H1 (cell line): ENCODE measurements around the gene PALD1. TPM values are rescaled to one million over a fixed set of nuclear protein-coding genes. Genes with fewer than 3 reads are reported as not detected.

Source experiments
- CTCF ChIA-PET: fragments of 300-600 bp; sonication (Branson Sonifier 250); formaldehyde crosslinking; loops from one replicate; lab custom pipeline; 2021; ENCODE audit not compliant: partially characterized antibody; lab: Charles Lee
- POLR2A ChIA-PET: fragments of 300-600 bp; sonication (Branson Sonifier 250); formaldehyde crosslinking; loops from one replicate; lab custom pipeline; 2021; ENCODE audit warnings: inconsistent platforms; ENCODE audit not compliant: partially characterized antibody; lab: Charles Lee
- DNase-seq, 2 experiments: peaks; one replicate each; pipeline versions ENCODE4 v3.0.0 to v3.0.0-alpha.2; 2010 to 2022; ENCODE audit warnings: low spot score in 2 of 2, low read depth in 1 of 2, mixed read lengths in 1 of 2
- FAIRE-seq: peaks from 2 replicates; lab custom pipeline; 2011; peaks lifted over from hg19 to GRCh38; lab: Jason Lieb, UNC
- H2AFZ ChIP-seq: 2 replicates; pipeline ENCODE4 v1.8.1; 2012; ENCODE audit warnings: low read length, inconsistent platforms
- H2AK5ac ChIP-seq: 2 replicates; pipeline ENCODE4 v1.6.1; 2013; ENCODE audit warnings: low read depth, low read length
- H2BK120ac ChIP-seq: replicated peaks from 2 replicates; pipeline ENCODE3; 2013; ENCODE audit warnings: low read depth, low read length, inconsistent platforms
- H2BK12ac ChIP-seq: 2 replicates; pipeline ENCODE4 v1.6.1; 2013; ENCODE audit warnings: low read depth, low read length
- H2BK15ac ChIP-seq: 2 replicates; pipeline ENCODE4 v1.6.1; 2013; ENCODE audit warnings: low read length
- H2BK20ac ChIP-seq: 2 replicates; pipeline ENCODE4 v1.6.1; 2013; ENCODE audit warnings: low read length
- H2BK5ac ChIP-seq: 2 replicates; pipeline ENCODE4 v1.6.1; 2013; ENCODE audit warnings: low read depth, low read length
- H3K14ac ChIP-seq: 2 replicates; pipeline ENCODE4 v1.6.1; 2013; ENCODE audit warnings: inconsistent platforms; ENCODE audit not compliant: insufficient read length
- H3K18ac ChIP-seq: 2 replicates; pipeline ENCODE4 v1.6.1; 2013; ENCODE audit warnings: low read length; ENCODE audit errors: extremely low read depth
- H3K23ac ChIP-seq: 2 replicates; pipeline ENCODE4 v1.6.1; 2013; ENCODE audit warnings: inconsistent platforms; ENCODE audit not compliant: insufficient read length
- H3K23me2 ChIP-seq: 2 replicates; pipeline ENCODE4 v1.6.1; 2013; ENCODE audit warnings: low read depth, low read length
- H3K27ac ChIP-seq: 2 replicates; pipeline ENCODE4 v1.6.1; 2011; ENCODE audit warnings: low read depth, low read length, inconsistent platforms
- H3K27me3 ChIP-seq, 4 experiments: replicated peaks in 1 of 4; 1 replicate in 1 of 4; 2 replicates in 3 of 4; pipeline versions ENCODE4 v1.6.1 to v1.8.1; 2011 to 2013; ENCODE audit warnings: low read length in 3 of 4, mild to moderate bottlenecking in 3 of 4, inconsistent platforms in 2 of 4, mixed read lengths in 2 of 4, moderate library complexity in 1 of 4; ENCODE audit not compliant: control insufficient read depth in 3 of 4, insufficient read depth in 3 of 4; ENCODE audit errors: extremely low read depth in 1 of 4
- H3K36me3 ChIP-seq, 4 experiments: 2 replicates each; pipeline versions ENCODE4 v1.6.1 to v1.8.1; 2011 to 2013; ENCODE audit warnings: mild to moderate bottlenecking in 4 of 4, low read length in 3 of 4, moderate library complexity in 2 of 4, control low read depth in 1 of 4, inconsistent platforms in 1 of 4; ENCODE audit not compliant: insufficient read depth in 4 of 4, control insufficient read depth in 2 of 4
- H3K4ac ChIP-seq: replicated peaks from 2 replicates; pipeline ENCODE3; 2013; ENCODE audit warnings: low read length, low read depth, mixed read lengths, inconsistent platforms; ENCODE audit not compliant: insufficient read length
- H3K4me1 ChIP-seq, 4 experiments: replicated peaks in 1 of 4; 1 replicate in 1 of 4; 2 replicates in 3 of 4; pipeline versions ENCODE4 v1.6.1 to v1.8.1; 2011 to 2013; ENCODE audit warnings: low read length in 3 of 4, inconsistent platforms in 2 of 4, mixed read lengths in 1 of 4; ENCODE audit not compliant: insufficient read depth in 4 of 4, control insufficient read depth in 3 of 4
- H3K4me2 ChIP-seq, 2 experiments: 2 replicates each; pipeline versions ENCODE4 v1.6.1 to v1.8.1; 2011 to 2013; ENCODE audit warnings: low read depth in 2 of 2, low read length in 2 of 2, control low read depth in 1 of 2, inconsistent platforms in 1 of 2, mild to moderate bottlenecking in 1 of 2; ENCODE audit not compliant: insufficient read depth in 1 of 2
- H3K4me3 ChIP-seq, 4 experiments: fragments of 200-600, 300-600 bp in 1 of 4; sonication (generic), shearing (Covaris generic), sonication (Bioruptor Twin) in 1 of 4; 2 replicates each; pipeline versions ENCODE4 v1.5.1 to v1.8.1; 2011 to 2016; ENCODE audit warnings: low read length in 4 of 4, low read depth in 3 of 4, control low read depth in 2 of 4, inconsistent platforms in 2 of 4, mild to moderate bottlenecking in 2 of 4, mixed read lengths in 1 of 4, moderate library complexity in 1 of 4; ENCODE audit not compliant: insufficient read depth in 2 of 4; ENCODE audit errors: extremely low read depth in 1 of 4
- H3K56ac ChIP-seq: replicated peaks from 2 replicates; pipeline ENCODE3; 2013; ENCODE audit warnings: low read depth, mild to moderate bottlenecking, mixed read lengths, low read length, inconsistent platforms; ENCODE audit not compliant: insufficient read length
- H3K79me1 ChIP-seq: 2 replicates; pipeline ENCODE4 v1.6.1; 2013; ENCODE audit warnings: low read depth, low read length, control low read depth
- H3K79me2 ChIP-seq, 2 experiments: 2 replicates each; pipeline versions ENCODE4 v1.6.1 to v1.8.1; 2012 to 2013; ENCODE audit warnings: low read length in 2 of 2, mild to moderate bottlenecking in 2 of 2, inconsistent platforms in 1 of 2; ENCODE audit not compliant: insufficient read depth in 2 of 2, control insufficient read depth in 1 of 2
- H3K9ac ChIP-seq, 4 experiments: replicated peaks in 1 of 4; 1 replicate in 1 of 4; 2 replicates in 3 of 4; pipeline versions ENCODE4 v1.6.1 to v1.8.1; 2011 to 2013; ENCODE audit warnings: low read depth in 3 of 4, low read length in 3 of 4, control low read depth in 2 of 4, mild to moderate bottlenecking in 2 of 4, moderate library complexity in 2 of 4, inconsistent platforms in 1 of 4; ENCODE audit errors: extremely low read depth in 1 of 4
- H3K9me3 ChIP-seq, 2 experiments: 2 replicates each; pipeline versions ENCODE4 v1.6.1 to v1.8.1; 2012 to 2013; ENCODE audit warnings: mild to moderate bottlenecking in 2 of 2, moderate library complexity in 2 of 2, control low read depth in 1 of 2, inconsistent platforms in 1 of 2, low read depth in 1 of 2, low read length in 1 of 2, mixed read lengths in 1 of 2; ENCODE audit not compliant: insufficient read depth in 2 of 2
- H4K20me1 ChIP-seq, 2 experiments: replicated peaks in 1 of 2; 2 replicates each; pipeline versions ENCODE3 to v1.8.1; 2011 to 2013; ENCODE audit warnings: inconsistent platforms in 2 of 2, low read length in 2 of 2, mild to moderate bottlenecking in 1 of 2; ENCODE audit not compliant: insufficient read depth in 2 of 2, control insufficient read depth in 1 of 2
- H4K5ac ChIP-seq: 2 replicates; pipeline ENCODE4 v1.6.1; 2013; ENCODE audit warnings: low read length, low read depth, mixed read lengths, inconsistent platforms; ENCODE audit not compliant: insufficient read length
- H4K8ac ChIP-seq: 2 replicates; pipeline ENCODE4 v1.8.0; 2013; ENCODE audit warnings: mild to moderate bottlenecking, moderate library complexity, low read length, inconsistent platforms; ENCODE audit not compliant: insufficient read depth; ENCODE audit errors: extremely low read depth
- H4K91ac ChIP-seq: replicated peaks from 2 replicates; pipeline ENCODE3; 2013; ENCODE audit warnings: low read length, mixed read lengths, inconsistent platforms; ENCODE audit not compliant: insufficient read length
- RBBP5 ChIP-seq: IDR thresholded peaks from 2 replicates; pipeline ENCODE4 v1.7.1; 2012; ENCODE audit warnings: low read depth, mild to moderate bottlenecking, inconsistent platforms, low read length, moderate library complexity, borderline replicate concordance
- TEAD4 ChIP-seq: IDR thresholded peaks from 2 replicates; pipeline ENCODE4 v1.6.1; 2012; ENCODE audit warnings: low read depth, low read length, inconsistent platforms, mixed read lengths
- WGBS, 2 experiments: shearing (Covaris generic) in 1 of 2; methylation state at CpG; one replicate each; pipeline versions ENCODE4 v1.1.6 to v1.1.7; 2013 to 2015; ENCODE audit warnings: low lambda C conversion rate in 2 of 2, mixed read lengths in 2 of 2, inconsistent platforms in 1 of 2, low coverage in 1 of 2, missing lambda C conversion rate in 1 of 2; ENCODE audit not compliant: insufficient replicate concordance in 2 of 2, insufficient coverage in 1 of 2, insufficient read length in 1 of 2; ENCODE audit errors: extremely low coverage in 1 of 2, missing lambda C conversion rate in 1 of 2; 5-methylcytosine and 5-hydroxymethylcytosine counted together
- polyA plus RNA-seq, 7 experiments: library from polyadenylated mRNA; depleted of rRNA in 3 of 7; stranded (reverse) in 5 of 7; unstranded in 2 of 7; fragments of >200 nt in 5 of 7; fragments of 200-250 nt in 2 of 7; gene quantifications; 1 replicate in 5 of 7; 2 replicates in 1 of 7; 4 replicates in 1 of 7; pipeline versions ENCODE4 v1.2.1 to v1.2.3, GENCODE V29; 2011 to 2013; ENCODE audit warnings: missing spikeins in 2 of 7, mixed read lengths in 2 of 7
- total RNA-seq: library from RNA; stranded (reverse); fragmentation: NEBNext Ultra II Directional; extraction: Animal tissue kit (Norgen Biotek cat#: 25700); gene quantifications from 2 replicates; pipeline ENCODE4 v1.2.1, GENCODE V29; 2021

The PALD1 gene
- total and polyA plus RNA-seq, 2 of the 8 experiments (the other 6 are each of a cell fraction or from before 2014, with no cell fraction given): 13.3 to 32.8 TPM

DNA sequence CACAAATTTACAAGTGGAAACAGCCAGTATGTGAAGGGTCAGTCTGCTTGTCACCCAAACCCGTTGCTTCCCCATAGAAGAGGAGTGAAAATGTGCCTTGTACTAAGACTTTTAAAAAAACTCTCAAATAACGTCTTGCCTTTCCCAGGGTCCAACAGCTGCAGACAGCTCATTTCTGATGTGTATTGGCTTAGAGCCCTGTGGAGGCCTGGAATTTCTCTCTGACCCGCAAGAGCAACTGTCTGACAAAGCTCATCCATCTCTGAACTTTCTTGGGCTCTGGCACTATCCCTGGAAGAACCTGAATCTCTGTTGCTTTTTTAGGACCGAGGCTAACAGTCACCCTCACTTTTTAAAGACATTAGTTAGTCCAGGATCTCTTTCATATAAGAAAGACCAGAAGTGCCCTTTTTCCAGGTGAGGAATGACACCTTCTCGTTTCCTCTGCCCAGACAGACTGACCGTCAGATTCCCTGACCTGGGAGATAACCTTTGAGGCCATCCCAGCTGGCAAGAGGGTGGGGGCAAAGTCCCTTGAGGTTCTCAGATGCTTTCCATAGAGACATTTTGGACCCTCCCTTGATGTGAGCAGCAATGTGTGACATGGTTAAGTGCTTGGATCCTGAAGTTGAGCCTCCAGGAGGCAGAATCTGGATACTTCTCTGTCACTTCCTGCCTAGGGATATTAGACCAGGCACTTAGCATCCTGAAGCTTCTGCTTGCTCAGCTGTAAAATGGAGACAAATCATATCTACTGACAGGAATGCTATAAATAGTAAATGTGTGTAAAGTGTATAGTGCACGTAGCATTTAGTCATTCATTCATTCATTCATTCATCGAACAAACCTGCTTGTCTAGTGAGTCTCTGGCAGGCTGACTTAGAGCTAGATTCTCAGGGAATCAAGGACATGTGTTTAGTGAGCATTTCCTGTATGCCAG, 32.6 kb upstream of the PALD1 start:
- no peak overlapping the region for H3K14ac ChIP-seq
- no peak overlapping the region for H3K9ac ChIP-seq
- no peak overlapping the region; the same call in 1 of the 2 replicates for H2BK12ac ChIP-seq
- H3K79me2 ChIP-seq: no peaks in the 10 kb centered on the region
- no peak overlapping the region for H2BK5ac ChIP-seq
- peaks cover 5 to 21% (median 17%) of the 10 kb centered on the region in 4 experiments; a peak in 6 of 7 replicates for H3K27me3 ChIP-seq
- no peak overlapping the region for H4K91ac ChIP-seq
- 75% methylated on average over 8 of the region's 8 CpGs; no CpG with 5 or more reads in 1 of the 2 experiments for WGBS, 2 experiments
- H2BK20ac ChIP-seq: no peak overlapping the region
- no peak overlapping the region for H3K4me2 ChIP-seq
- FAIRE-seq: no peak
- no peak overlapping the region for H3K18ac ChIP-seq
- no peak overlapping the region for H2BK120ac ChIP-seq
- peaks cover 9% of the 10 kb centered on the region; the same call in 1 of the 2 replicates for H3K23me2 ChIP-seq
- no peaks in the 10 kb centered on the region for H3K9me3 ChIP-seq
- peaks cover 10 to 26% (median 21%) of the 10 kb centered on the region in 4 experiments for H3K4me1 ChIP-seq
- H2BK15ac ChIP-seq: no peak overlapping the region
- no peak overlapping the region for H3K4ac ChIP-seq
- no peak overlapping the region for H2AFZ ChIP-seq
- H3K4me3 ChIP-seq: no peak overlapping the region
- ChIA-PET POLR2A (interaction anchor here (0.6 to 2.6 kb wide), 5 partner anchors 10 to 301 kb away, joined by 3 to 14 read pairs (median 3); no protein-coding TSS in a partner anchor), CTCF (interaction anchor here (0.7 to 43.0 kb wide), 11 partner anchors 9 to 94 kb away, joined by 3 to 908 read pairs (median 8); no protein-coding TSS in a partner anchor)
- H4K20me1 ChIP-seq: peaks cover 0 to 3% of the 10 kb centered on the region in 2 experiments
- H3K79me1 ChIP-seq: no peaks in the 10 kb centered on the region
- DNase-seq: no peak
- no peak overlapping the region for H3K56ac ChIP-seq
- H4K8ac ChIP-seq: no peak overlapping the region
- H2AK5ac ChIP-seq: no peak overlapping the region
- no peaks in the 10 kb centered on the region for H3K36me3 ChIP-seq
- H3K27ac ChIP-seq: no peak overlapping the region
- 0 out of 2 replicates have a peak, but pooled peaks have one; percentile 12 for TF ChIP-seq TEAD4
- no peak for TF ChIP-seq RBBP5
- no peak overlapping the region for H3K23ac ChIP-seq
- H4K5ac ChIP-seq: no peak overlapping the region
